Neuronal stem cell (in vitro differentiated cells): ENCODE measurements around the gene IQGAP1.

ENCODE experiments used
- DNase-seq: peaks from one replicate; pipeline ENCODE4 v3.0.0-alpha.2; 2013; ENCODE audit warnings: low spot score
- H2AFZ ChIP-seq: one replicate; pipeline ENCODE4 v1.6.1; 2013; ENCODE audit warnings: mild to moderate bottlenecking, low read length, inconsistent platforms
- H2AK5ac ChIP-seq: 2 replicates; pipeline ENCODE4 v1.6.1; 2013; ENCODE audit warnings: low read depth, mild to moderate bottlenecking, inconsistent platforms, low read length, moderate library complexity, mixed read lengths
- H2BK120ac ChIP-seq: 2 replicates; pipeline ENCODE4 v1.6.1; 2013; ENCODE audit warnings: low read depth, mild to moderate bottlenecking, inconsistent platforms, low read length, moderate library complexity, mixed read lengths
- H2BK12ac ChIP-seq: one replicate; pipeline ENCODE4 v1.6.1; 2013; ENCODE audit warnings: low read length, inconsistent platforms
- H2BK15ac ChIP-seq: 2 replicates; pipeline ENCODE4 v1.6.1; 2013; ENCODE audit warnings: mild to moderate bottlenecking, low read length, inconsistent platforms, mixed read lengths
- H2BK5ac ChIP-seq: one replicate; pipeline ENCODE4 v1.6.1; 2013; ENCODE audit warnings: inconsistent platforms, mild to moderate bottlenecking, low read length, moderate library complexity
- H3K14ac ChIP-seq: one replicate; pipeline ENCODE4 v1.6.1; 2013; ENCODE audit warnings: low read length, inconsistent platforms
- H3K18ac ChIP-seq: 2 replicates; pipeline ENCODE4 v1.6.1; 2013; ENCODE audit warnings: low read length, inconsistent platforms
- H3K23ac ChIP-seq: 2 replicates; pipeline ENCODE4 v1.6.1; 2013; ENCODE audit warnings: low read depth, mild to moderate bottlenecking, mixed read lengths, low read length, inconsistent platforms; ENCODE audit not compliant: poor library complexity
- H3K27ac ChIP-seq: replicated peaks from 3 replicates; pipeline ENCODE4 v1.5.1; 2013; ENCODE audit warnings: low read length, inconsistent platforms
- H3K27me3 ChIP-seq, 3 experiments: 2 replicates each; pipeline ENCODE4 v1.6.1; 2013; ENCODE audit warnings: low read length in 3 of 3, mild to moderate bottlenecking in 2 of 3, inconsistent platforms in 1 of 3, low read depth in 1 of 3, mixed read lengths in 1 of 3, moderate library complexity in 1 of 3; ENCODE audit not compliant: control insufficient read depth in 3 of 3, insufficient read depth in 3 of 3
- H3K36me3 ChIP-seq, 2 donors: replicated peaks in 1 of 2; 2 replicates each; pipeline ENCODE4 v1.6.1; 2013; ENCODE audit warnings: low read length in 2 of 2; ENCODE audit not compliant: control insufficient read depth in 2 of 2, insufficient read depth in 2 of 2
- H3K4ac ChIP-seq: 2 replicates; pipeline ENCODE4 v1.6.1; 2013; ENCODE audit warnings: inconsistent platforms, mild to moderate bottlenecking, low read length, moderate library complexity
- H3K4me1 ChIP-seq, 2 donors: 1 replicate in 1 of 2; 2 replicates in 1 of 2; pipeline ENCODE4 v1.6.1; 2013; ENCODE audit warnings: low read length in 2 of 2, low read depth in 1 of 2; ENCODE audit not compliant: control insufficient read depth in 2 of 2, insufficient read depth in 1 of 2
- H3K4me2 ChIP-seq: one replicate; pipeline ENCODE4 v1.6.1; 2013; ENCODE audit warnings: mild to moderate bottlenecking, low read length, inconsistent platforms; ENCODE audit not compliant: insufficient read depth, poor library complexity, severe bottlenecking
- H3K4me3 ChIP-seq, 2 donors: 2 replicates each; pipeline ENCODE4 v1.5.1; 2013; ENCODE audit warnings: low read length in 2 of 2, mild to moderate bottlenecking in 2 of 2, inconsistent platforms in 1 of 2, moderate library complexity in 1 of 2
- H3K79me1 ChIP-seq: one replicate; pipeline ENCODE4 v1.6.1; 2013; ENCODE audit warnings: low read depth, mild to moderate bottlenecking, inconsistent platforms, low read length, moderate library complexity
- H3K9ac ChIP-seq: one replicate; pipeline ENCODE4 v1.6.1; 2013; ENCODE audit warnings: mild to moderate bottlenecking, low read depth, low read length, inconsistent platforms; ENCODE audit not compliant: poor library complexity
- H3K9me3 ChIP-seq, 2 donors: replicated peaks in 1 of 2; 2 replicates each; pipeline versions ENCODE3 to v1.6.1; 2013; ENCODE audit warnings: low read length in 2 of 2, mild to moderate bottlenecking in 2 of 2, inconsistent platforms in 1 of 2, low read depth in 1 of 2, mixed read lengths in 1 of 2, moderate library complexity in 1 of 2; ENCODE audit not compliant: control insufficient read depth in 2 of 2, insufficient read depth in 1 of 2
- H4K8ac ChIP-seq: one replicate; pipeline ENCODE4 v1.6.1; 2013; ENCODE audit warnings: low read depth, mild to moderate bottlenecking, inconsistent platforms, low read length, moderate library complexity
- H4K91ac ChIP-seq: one replicate; pipeline ENCODE4 v1.6.1; 2013; ENCODE audit warnings: low read length, low read depth, mild to moderate bottlenecking, inconsistent platforms; ENCODE audit not compliant: poor library complexity
- WGBS, 2 donors: extraction: QIAGEN DNeasy Blood & Tissue Kit; methylation state at CpG; one replicate each; pipeline ENCODE4 v1.1.7; 2013; ENCODE audit warnings: missing lambda C conversion rate in 2 of 2, mixed read lengths in 1 of 2; ENCODE audit not compliant: insufficient read length in 2 of 2, insufficient replicate concordance in 1 of 2; ENCODE audit errors: extremely low coverage in 2 of 2; 5-methylcytosine and 5-hydroxymethylcytosine counted together

The IQGAP1 gene

GRCh38 chr15:90376789-90377188 is 11.3 kb upstream of the IQGAP1 start:
- H2BK15ac ChIP-seq, result no peak overlapping the region
- no peak overlapping the region for H2BK5ac ChIP-seq
- H3K79me1 ChIP-seq, result no peaks in the 10 kb centered on the region
- no CpG with 5 or more reads among the region's 6 CpGs for WGBS, 2 donors
- peaks cover 0 to 7% of the 10 kb centered on the region in 2 donors for H3K9me3 ChIP-seq
- H2AFZ ChIP-seq, result peak overlapping the region; percentile 0
- H2BK120ac ChIP-seq, result no peak overlapping the region
- peak overlapping the region in 1 of 2 donors; percentile 42 for H3K4me3 ChIP-seq
- no peak overlapping the region for H3K14ac ChIP-seq
- H4K8ac ChIP-seq, result no peak overlapping the region
- H3K4ac ChIP-seq, result no peak overlapping the region
- H4K91ac ChIP-seq, result no peak overlapping the region
- no peak overlapping the region for H3K4me2 ChIP-seq
- no peak overlapping the region for H3K27ac ChIP-seq
- H2BK12ac ChIP-seq, result no peak overlapping the region
- H3K27me3 ChIP-seq, result no peaks in the 10 kb centered on the region
- no peaks in the 10 kb centered on the region for H3K4me1 ChIP-seq
- H3K9ac ChIP-seq, result no peak overlapping the region
- H3K36me3 ChIP-seq, result no peaks in the 10 kb centered on the region
- DNase-seq, result no peak
- H2AK5ac ChIP-seq, result no peak overlapping the region
- H3K23ac ChIP-seq, result no peak overlapping the region
- H3K18ac ChIP-seq, result no peak overlapping the region

- no peak overlapping the region for H3K4ac ChIP-seq
- H3K14ac ChIP-seq, result no peak overlapping the region
- no peak overlapping the region for H2BK120ac ChIP-seq
- H2BK12ac ChIP-seq, result no peak overlapping the region
- peaks cover 0 to 7% of the 10 kb centered on the region in 2 donors for H3K9me3 ChIP-seq
- H3K4me1 ChIP-seq, result no peaks in the 10 kb centered on the region
- no peak overlapping the region for H3K23ac ChIP-seq
- no peaks in the 10 kb centered on the region for H3K36me3 ChIP-seq
- no peak overlapping the region for H3K27ac ChIP-seq
- no peak overlapping the region for H2AFZ ChIP-seq
- H4K8ac ChIP-seq, result no peak overlapping the region
- DNase-seq, result no peak
- no peak overlapping the region for H2BK5ac ChIP-seq
- no peak overlapping the region for H3K18ac ChIP-seq
- no peaks in the 10 kb centered on the region for H3K79me1 ChIP-seq
- H3K27me3 ChIP-seq, result no peaks in the 10 kb centered on the region
- no peak overlapping the region for H3K4me3 ChIP-seq
- H3K9ac ChIP-seq, result no peak overlapping the region
- H3K4me2 ChIP-seq, result no peak overlapping the region
- no peak overlapping the region for H2BK15ac ChIP-seq
- no peak overlapping the region for H2AK5ac ChIP-seq
- no CpG with 5 or more reads among the region's 3 CpGs for WGBS, 2 donors
- H4K91ac ChIP-seq, result no peak overlapping the region
Observed at GRCh38 chr15:90379263-90379662, 8.8 kb upstream of the IQGAP1 start.

- H3K14ac ChIP-seq, result no peak overlapping the region
- no peak overlapping the region for H2BK5ac ChIP-seq
- no peaks in the 10 kb centered on the region for H3K4me1 ChIP-seq
- H3K23ac ChIP-seq, result no peak overlapping the region
- no peak overlapping the region for H3K18ac ChIP-seq
- H3K27me3 ChIP-seq, result no peaks in the 10 kb centered on the region
- no peak overlapping the region for H3K9ac ChIP-seq
- H2AFZ ChIP-seq, result no peak overlapping the region
- H3K27ac ChIP-seq, result no peak overlapping the region
- no peak overlapping the region for H3K4me2 ChIP-seq
- no peaks in the 10 kb centered on the region for H3K79me1 ChIP-seq
- no peak for DNase-seq
- no peak overlapping the region for H3K4ac ChIP-seq
- peaks cover 0 to 7% of the 10 kb centered on the region in 2 donors for H3K9me3 ChIP-seq
- no peaks in the 10 kb centered on the region for H3K36me3 ChIP-seq
- H2BK15ac ChIP-seq, result no peak overlapping the region
- no peak overlapping the region for H3K4me3 ChIP-seq
- H2BK120ac ChIP-seq, result no peak overlapping the region
- no peak overlapping the region for H4K91ac ChIP-seq
- H2AK5ac ChIP-seq, result no peak overlapping the region
- no peak overlapping the region for H2BK12ac ChIP-seq
- no peak overlapping the region for H4K8ac ChIP-seq
Observed at GRCh38 chr15:90381515-90381914, 6.5 kb upstream of the IQGAP1 start.

- H2BK120ac ChIP-seq, result no peak overlapping the region
- H2BK15ac ChIP-seq, result no peak overlapping the region
- no peak overlapping the region for H2BK5ac ChIP-seq
- H3K4me2 ChIP-seq, result no peak overlapping the region
- no peak overlapping the region for H3K4me3 ChIP-seq
- H3K27ac ChIP-seq, result no peak overlapping the region
- H3K79me1 ChIP-seq, result no peaks in the 10 kb centered on the region
- peaks cover 0 to 7% of the 10 kb centered on the region in 2 donors for H3K9me3 ChIP-seq
- H3K4ac ChIP-seq, result no peak overlapping the region
- no peak for DNase-seq
- H2AK5ac ChIP-seq, result no peak overlapping the region
- no peak overlapping the region for H2AFZ ChIP-seq
- H4K91ac ChIP-seq, result no peak overlapping the region
- H4K8ac ChIP-seq, result no peak overlapping the region
- no peaks in the 10 kb centered on the region for H3K36me3 ChIP-seq
- no peak overlapping the region for H3K23ac ChIP-seq
- no peaks in the 10 kb centered on the region for H3K4me1 ChIP-seq
- no peak overlapping the region for H3K9ac ChIP-seq
- no peak overlapping the region for H3K14ac ChIP-seq
- no peak overlapping the region for H2BK12ac ChIP-seq
- no peaks in the 10 kb centered on the region for H3K27me3 ChIP-seq
- H3K18ac ChIP-seq, result no peak overlapping the region
Observed at GRCh38 chr15:90382320-90382719, 5.7 kb upstream of the IQGAP1 start.
